Glomerular endothelial cell (primary cell): ENCODE data around the gene FGF14. TPM values are rescaled to one million over a fixed set of nuclear protein-coding genes. Genes with fewer than 3 reads are reported as not detected.

ENCODE experiments used
- DNase-seq: peaks from one replicate; pipeline ENCODE4 v3.0.0-alpha.2; 2011; ENCODE audit warnings: low read depth, low spot score; ENCODE audit errors: extremely low read depth
- total RNA-seq: library from RNA; depleted of rRNA; stranded (reverse); fragments of >200 nt; gene quantifications from 2 replicates; pipeline ENCODE4 v1.2.3, GENCODE V29; 2015

FGF14 gene
- total RNA-seq, 1 donor from 2014 or later, result 0.06 TPM

DNA sequence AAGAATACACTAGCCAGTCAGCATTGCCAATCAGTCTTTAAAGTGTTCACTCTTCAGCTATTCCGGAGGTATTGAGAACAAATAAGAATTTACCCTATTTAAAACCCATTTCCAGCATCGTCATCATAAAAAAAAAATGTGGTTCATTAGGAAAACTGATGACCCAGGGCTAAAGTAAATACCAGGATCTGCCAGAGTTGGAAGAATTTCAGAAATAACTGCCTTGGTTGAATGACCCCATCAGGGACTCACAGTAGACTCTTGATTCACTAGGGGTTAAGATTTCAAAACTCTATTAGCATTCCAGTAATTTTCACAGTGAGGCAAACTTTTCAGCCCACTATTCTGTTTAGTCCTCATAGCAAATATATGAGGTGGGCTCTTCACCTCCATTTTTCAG lies 572.4 kb downstream of the FGF14 start:
- no peak for DNase-seq

GRCh38 chr13:101828119-101828518 lies 573.7 kb downstream of the FGF14 start:
- no peak for DNase-seq

DNA sequence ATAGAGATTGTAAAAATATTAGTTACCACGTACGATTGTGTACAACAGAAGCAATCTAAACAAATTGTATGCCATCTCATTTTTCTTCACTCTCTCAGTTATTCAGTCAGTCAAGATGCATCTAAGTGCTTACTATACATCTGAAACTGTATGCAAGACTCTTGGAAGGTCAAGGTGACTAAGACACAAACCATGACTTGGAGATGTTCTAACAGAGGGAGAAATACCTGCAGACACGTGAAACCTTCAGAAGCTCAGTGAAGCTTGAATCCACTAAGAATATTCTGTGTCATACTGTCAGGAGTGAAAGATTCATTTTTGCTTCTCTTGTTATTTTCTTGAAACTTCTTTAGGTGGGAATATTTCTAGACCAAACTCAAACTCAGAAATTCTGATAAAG lies 584.0 kb downstream of the FGF14 start:
- no peak for DNase-seq

DNA sequence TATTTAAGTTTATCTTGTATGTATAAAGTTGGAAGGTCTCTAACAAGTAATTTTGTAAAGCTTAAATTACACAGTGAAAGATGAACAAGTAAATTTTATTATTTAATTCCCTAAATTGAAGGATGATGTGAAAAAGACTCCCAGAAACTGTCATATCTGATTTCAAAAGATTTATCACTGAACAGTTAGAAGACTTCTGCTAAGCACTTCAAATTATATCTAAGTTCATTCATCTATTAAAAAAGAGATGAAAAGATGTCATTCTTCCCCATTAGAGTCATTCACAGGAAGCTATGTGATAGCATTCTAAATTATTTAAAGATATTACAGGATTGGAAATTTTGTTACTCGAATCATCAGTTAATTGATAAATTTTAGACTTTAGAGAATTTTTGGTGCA lies 590.0 kb downstream of the FGF14 start:
- no peak for DNase-seq

DNA sequence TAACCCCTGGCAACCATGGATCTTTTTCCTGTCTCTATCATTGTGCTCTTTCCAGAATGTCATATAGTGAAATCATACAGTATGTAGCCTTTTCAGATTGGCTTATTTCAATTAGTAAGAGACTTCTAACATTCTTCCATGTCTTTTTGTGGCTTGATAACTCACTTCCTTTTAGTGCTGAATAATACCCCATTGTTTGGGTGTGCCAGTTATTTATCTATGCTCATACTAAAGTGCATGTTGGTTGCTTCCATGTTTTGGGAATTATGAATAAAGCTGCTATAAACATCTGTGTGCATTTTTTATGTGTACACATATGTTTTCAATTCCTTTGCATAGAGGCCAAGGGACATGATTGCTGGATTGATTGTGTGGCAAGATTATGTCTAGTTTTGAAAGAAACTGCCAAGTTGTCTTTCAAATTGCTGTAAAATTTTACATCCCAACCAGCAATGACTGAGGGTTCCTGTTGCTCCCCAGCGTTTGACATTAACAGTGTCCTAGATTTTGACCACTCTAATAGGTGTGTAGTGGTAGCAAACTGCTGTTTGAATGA lies 590.5 kb downstream of the FGF14 start:
- no peak for DNase-seq

- DNase-seq, result no peak
Observed at GRCh38 chr13:101799196-101799595, 602.7 kb downstream of the FGF14 start.

- DNase-seq, result no peak
Observed at GRCh38 chr13:101798437-101798836, 603.4 kb downstream of the FGF14 start.

DNA sequence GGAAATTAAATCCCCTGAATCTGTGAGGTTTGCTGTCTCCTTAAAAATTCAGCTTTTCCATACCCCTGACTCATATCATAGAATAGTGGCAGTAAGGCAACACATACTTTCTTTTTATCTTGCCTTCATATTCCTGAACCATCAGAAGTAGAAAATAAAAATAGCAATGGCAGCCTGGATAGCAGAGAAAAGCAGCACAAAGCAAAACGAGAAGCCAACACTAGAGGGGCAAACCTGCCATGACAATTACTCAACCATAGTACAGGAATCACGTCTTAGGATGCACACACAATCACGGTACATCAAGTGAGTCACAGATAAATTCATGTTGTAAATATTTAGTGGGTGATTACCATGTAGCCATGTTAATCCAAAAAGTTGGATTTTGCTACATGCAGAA lies 606.4 kb downstream of the FGF14 start:
- no peak for DNase-seq

- no peak for DNase-seq
Observed at GRCh38 chr13:101795025-101795424, 606.8 kb downstream of the FGF14 start.

- DNase-seq, result no peak
Observed at GRCh38 chr13:101792189-101792588, 609.7 kb downstream of the FGF14 start.

- no peak for DNase-seq
Observed at GRCh38 chr13:101785858-101786257, 616.0 kb downstream of the FGF14 start.

DNA sequence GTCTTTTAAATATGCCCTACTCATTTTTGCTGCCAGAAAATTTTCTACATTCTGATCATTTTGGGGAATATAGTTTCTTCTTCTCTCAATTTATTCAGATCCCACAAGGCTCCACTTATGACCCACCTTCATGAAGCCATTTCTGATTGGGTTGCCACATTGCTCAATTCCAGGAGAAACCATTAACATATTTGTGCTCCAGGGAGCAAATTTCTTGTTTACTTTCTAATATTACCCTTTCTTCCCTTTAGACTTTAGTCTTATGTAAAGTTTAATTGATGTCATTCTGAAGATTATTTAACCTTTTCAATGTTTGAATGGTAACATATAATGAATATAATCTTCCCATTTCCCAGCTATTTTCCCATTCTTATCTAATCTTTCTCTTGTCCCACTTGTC lies 617.5 kb downstream of the FGF14 start:
- DNase-seq, result no peak

DNA sequence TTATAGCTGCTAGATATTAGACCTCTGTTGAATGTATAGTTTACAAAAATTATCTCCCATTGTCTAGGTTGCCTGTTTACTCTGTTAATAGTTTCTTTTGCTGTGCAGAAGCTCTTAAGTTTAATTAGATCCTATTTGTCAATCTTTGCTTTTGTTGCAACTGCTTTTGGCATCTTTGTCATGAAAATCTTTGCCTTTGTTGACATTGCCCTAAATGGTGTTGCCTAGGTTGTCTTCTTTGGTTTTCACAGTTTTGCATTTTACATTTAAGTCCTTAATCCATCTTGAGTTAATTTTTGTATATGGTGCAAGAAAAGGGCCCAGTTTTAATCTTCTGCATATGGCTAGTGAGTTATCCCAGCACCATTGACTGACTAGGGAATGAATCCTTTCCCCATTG lies 618.3 kb downstream of the FGF14 start:
- no peak for DNase-seq

DNA sequence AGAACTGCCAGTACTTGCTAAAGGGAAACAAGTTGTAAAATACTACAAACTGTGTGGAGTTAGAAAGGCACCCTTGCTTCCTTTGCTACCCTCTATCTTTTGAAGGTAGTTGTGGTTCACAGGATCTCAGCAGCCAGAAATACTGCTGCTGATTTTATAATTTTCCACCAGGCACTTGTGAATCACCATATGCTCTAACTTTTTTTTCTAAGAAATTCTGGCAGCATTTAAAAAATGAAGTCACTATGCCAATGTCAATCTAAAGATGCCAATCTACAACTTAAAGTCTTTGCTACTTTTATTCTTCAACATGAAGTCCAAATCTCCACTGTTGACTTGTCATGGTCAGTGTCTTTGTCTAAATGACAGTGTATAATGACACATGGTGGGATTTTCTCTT lies 621.6 kb downstream of the FGF14 start:
- no peak for DNase-seq

DNA sequence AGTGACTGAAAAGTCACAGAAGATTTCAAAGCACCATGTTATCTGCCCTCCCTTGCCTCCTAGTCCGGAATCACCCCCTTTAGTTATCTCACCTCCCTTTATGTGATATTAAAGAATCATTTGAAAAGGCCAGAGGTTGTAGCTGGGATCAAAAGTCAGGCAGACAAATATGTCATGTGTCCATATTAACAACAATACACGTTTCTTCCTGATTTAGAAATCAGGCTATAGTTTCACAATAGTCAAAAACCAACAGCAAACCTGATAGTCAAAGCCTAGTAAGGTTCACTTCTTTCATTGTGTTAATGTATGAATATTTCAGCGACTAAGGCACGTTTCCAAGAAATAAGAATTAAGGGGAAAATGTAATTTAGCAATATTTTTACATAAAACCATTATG lies 622.7 kb downstream of the FGF14 start:
- DNase-seq, result no peak

DNA sequence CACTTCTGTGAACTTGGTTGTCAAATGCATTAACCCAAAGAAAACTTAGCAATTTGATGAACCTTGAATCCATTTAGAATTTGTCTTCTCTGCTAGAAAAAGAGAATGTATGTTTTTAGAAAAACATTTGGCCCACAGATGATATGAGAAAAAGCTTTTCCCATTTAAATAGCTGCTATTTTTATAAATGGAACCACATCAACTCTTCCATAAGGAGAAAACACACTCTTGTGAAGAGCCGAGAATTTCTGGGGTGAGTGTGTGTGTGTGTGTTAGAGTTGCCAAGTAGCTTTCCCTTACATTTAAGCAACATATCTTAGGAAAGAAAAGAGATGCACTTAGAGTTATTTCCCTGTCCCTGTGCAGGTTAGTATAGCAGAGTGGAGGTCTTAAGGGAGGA lies 626.6 kb downstream of the FGF14 start:
- no peak for DNase-seq

DNA sequence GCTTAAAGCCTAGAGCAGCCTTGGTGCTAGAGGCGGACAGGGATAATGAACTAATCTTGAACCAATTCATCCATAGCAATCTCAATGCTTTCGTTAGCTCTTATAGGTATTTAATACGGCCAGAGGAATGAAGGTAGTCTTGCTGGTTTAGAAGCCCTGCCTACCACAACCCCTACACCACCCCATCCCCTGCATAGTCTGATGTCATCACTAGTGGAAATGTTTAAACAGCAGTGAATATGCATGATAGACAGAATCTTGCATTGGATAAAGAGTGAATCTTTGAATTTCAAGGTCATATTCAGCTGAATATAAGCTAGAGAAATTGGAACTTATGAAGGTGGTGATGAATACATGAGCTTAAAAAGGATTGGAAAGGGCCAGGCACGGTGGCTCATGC lies 627.5 kb downstream of the FGF14 start:
- no peak for DNase-seq

- no peak for DNase-seq
Observed at GRCh38 chr13:101773062-101773461, 628.8 kb downstream of the FGF14 start.

GRCh38 chr13:101767131-101767530 lies 634.7 kb downstream of the FGF14 start:
- no peak for DNase-seq

- DNase-seq, result no peak
Observed at GRCh38 chr13:101763191-101763590, 638.7 kb downstream of the FGF14 start.

- DNase-seq, result peak; percentile 33
Observed at GRCh38 chr13:101757446-101758039, 644.3 kb downstream of the FGF14 start.

DNA sequence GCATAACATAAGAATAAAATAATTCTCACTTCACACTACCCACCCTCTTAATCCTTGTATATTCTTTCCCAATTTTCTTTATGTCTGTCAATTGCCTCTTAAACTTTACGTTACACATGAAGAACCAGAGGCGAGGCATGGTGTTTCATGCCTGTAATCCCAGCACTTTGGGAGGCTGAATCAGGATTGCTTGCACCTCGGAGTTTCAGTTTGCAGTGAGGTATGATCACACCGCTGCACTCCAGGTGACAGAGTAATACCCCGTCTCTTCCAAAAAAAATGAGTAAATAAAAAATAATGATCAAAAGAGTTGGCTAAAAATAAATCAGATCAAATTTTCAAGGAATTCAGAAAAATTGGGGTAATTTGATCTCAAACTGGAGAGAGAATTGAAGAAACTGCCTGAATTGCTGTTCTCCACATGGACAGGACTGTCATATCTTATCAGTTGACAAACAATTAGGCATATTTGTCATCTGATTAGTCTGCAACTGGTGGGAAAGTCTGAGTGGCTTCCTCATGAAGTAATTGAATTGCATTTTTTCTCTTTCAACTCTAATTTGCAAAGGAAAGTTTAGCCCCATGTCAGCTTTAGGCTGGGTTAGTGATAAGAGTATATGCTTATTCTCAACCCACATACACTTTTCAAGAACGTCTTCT lies 646.5 kb downstream of the FGF14 start:
- no peak for DNase-seq

GRCh38 chr13:101752432-101752831 lies 649.4 kb downstream of the FGF14 start:
- DNase-seq, result no peak
